ENCODE data around the gene ELAC1.

- TF ChIP-seq EZH2 (IDR thresholded peaks at IDR 0.05) (no peak), POLR2AphosphoS5 (IDR thresholded peaks at IDR 0.05; ENCODE audit: borderline replicate concordance, low read depth, low read length) (no peak)
Measured at GRCh38 chr18:50982086-50982801, 14.4 kb downstream of the ELAC1 start.

Measured in SK-N-MC (cell line).